ENCODE results near the gene AUTS2.

Gene AUTS2

DNA sequence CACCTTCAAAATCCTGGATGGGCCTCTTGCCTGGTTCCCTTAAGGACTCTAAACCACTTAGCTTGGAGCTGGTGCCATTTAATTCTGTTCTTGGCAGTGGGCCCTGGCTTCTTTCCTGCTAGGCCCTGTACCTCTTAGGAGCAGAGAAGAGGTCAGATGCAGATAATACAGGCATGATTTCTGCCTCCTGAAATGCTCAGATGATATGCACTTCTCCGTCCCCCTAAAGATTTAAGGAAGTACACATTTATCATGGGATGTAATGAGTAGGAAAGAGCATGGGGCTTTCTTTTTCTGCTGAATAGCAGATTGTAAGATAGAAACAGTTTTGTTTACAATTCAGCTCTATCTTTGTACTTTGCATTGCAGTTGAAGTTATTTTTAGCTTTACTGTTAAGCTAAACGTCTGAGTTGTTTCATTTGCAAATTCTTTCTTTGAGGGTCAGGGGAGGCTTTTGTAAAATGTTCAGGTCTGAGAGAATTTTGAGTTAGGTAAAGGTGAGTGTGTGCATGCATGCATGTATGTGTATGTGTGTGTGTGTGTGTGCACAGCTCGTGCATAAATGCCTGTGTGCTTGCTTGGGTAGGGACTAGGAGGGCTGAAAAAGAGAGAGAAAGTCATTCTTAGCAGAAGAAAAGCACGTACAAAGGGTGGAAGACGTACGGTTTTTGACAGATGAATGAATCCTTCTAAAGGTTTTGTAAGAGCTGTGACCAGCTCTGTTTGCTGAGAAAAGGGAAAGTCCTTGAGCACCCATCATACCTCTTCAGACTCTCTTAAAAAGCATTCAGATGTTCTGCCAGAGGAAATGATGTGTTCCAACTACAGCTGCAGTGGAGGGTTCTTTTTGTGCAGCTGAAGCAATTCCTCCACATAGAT, 364.2 kb downstream of the AUTS2 start:
- peaks cover 8 to 26% (median 19%) of the 10 kb centered on the region in 5 donors for H3K4me1 ChIP-seq (ENCODE audit: control insufficient read depth in 5 of 5, insufficient read depth in 5 of 5, low read length in 5 of 5)
- no peaks in the 10 kb centered on the region for H3K27me3 ChIP-seq (ENCODE audit: control insufficient read depth in 5 of 5, insufficient read depth in 4 of 5, low read length in 5 of 5)
- no peak overlapping the region for H3K9ac ChIP-seq (ENCODE audit: low read length in 5 of 5)
- no peak overlapping the region for H3K4me3 ChIP-seq (ENCODE audit: low read depth in 1 of 5, low read length in 5 of 5)
- H3K36me3 ChIP-seq (ENCODE audit: control insufficient read depth in 5 of 5, insufficient read depth in 5 of 5, low read length in 5 of 5), result no peaks in the 10 kb centered on the region
- H3K9me3 ChIP-seq (ENCODE audit: control insufficient read depth in 5 of 5, low read length in 5 of 5), result no peaks in the 10 kb centered on the region
- no peak overlapping the region for H3K27ac ChIP-seq (ENCODE audit: low read depth, low read length)

DNA sequence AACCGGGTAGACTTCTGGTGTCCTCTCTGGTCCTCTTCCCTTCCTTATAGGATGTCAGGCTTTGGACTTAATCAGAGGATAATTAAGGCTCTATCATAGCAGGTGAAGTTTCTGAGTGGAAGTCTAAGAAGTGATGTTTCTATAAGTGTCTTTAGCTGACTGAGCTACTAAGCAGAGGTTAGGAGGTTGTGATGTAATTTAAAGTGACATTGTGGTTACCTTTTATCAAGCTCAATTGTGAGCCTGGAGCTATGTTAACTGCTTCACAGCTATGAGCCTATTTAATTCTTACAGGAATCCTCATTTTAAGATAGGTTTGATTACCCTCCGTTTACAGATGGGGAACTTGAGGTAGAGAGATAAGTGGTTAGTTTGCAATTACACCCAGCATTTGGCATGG, 365.1 kb downstream of the AUTS2 start:
- Histone ChIP-seq H3K9me3 (ENCODE audit: control insufficient read depth in 5 of 5, low read length in 5 of 5) (no peaks in the 10 kb centered on the region), H3K27ac (ENCODE audit: low read depth, low read length) (no peak overlapping the region), H3K9ac (ENCODE audit: low read length in 5 of 5) (no peak overlapping the region), H3K4me3 (ENCODE audit: low read depth in 1 of 5, low read length in 5 of 5) (no peak overlapping the region), H3K27me3 (ENCODE audit: control insufficient read depth in 5 of 5, insufficient read depth in 4 of 5, low read length in 5 of 5) (no peaks in the 10 kb centered on the region), H3K4me1 (ENCODE audit: control insufficient read depth in 5 of 5, insufficient read depth in 5 of 5, low read length in 5 of 5) (peaks cover 8 to 32% (median 23%) of the 10 kb centered on the region in 5 donors), H3K36me3 (ENCODE audit: control insufficient read depth in 5 of 5, insufficient read depth in 5 of 5, low read length in 5 of 5) (no peaks in the 10 kb centered on the region)

DNA sequence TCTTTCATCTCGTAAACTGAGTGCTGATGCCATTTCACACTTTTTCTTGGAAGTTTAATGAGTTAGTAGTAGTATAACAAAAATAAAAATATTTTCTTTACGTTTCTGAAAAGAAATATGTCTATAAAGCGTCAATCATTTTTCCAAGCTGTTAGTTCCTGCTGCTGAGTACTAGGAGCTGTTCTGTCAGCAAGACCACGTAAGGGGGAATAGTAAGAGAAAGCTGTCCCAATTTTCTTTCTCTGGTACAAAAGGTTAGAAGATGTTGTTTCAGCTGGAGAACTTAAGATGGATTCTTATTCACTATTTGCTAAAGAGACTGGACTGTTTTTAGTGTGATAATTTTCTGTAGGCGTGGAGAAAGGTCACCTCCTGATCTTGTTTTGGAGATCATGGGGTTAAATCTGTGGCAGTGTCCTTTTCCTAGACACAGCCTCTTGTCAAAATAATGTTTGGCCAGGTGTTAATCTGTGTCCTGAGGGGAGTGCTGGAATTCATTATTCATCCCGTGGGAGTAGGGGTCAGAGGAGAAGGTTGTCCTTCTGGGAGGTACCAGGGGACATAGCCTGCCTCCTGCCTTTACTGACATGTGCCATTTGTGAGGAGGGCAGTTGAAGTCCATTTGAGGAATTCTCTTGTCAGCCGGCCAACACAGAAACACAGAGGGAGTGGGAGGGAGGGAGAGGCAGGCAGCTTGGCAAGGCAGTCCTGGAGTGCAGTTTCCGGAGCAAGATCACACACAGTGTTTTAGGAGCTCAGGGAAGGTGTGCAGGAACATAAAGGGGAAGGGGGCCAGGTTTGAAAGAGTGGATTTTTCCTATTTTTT, 368.7 kb downstream of the AUTS2 start:
- H3K36me3 ChIP-seq (ENCODE audit: control insufficient read depth in 5 of 5, insufficient read depth in 5 of 5, low read length in 5 of 5), result no peaks in the 10 kb centered on the region
- H3K27ac ChIP-seq (ENCODE audit: low read depth, low read length), result no peak overlapping the region
- no peak overlapping the region for H3K9ac ChIP-seq (ENCODE audit: low read length in 5 of 5)
- no peaks in the 10 kb centered on the region for H3K9me3 ChIP-seq (ENCODE audit: control insufficient read depth in 5 of 5, low read length in 5 of 5)
- H3K4me1 ChIP-seq (ENCODE audit: control insufficient read depth in 5 of 5, insufficient read depth in 5 of 5, low read length in 5 of 5), result peaks cover 8 to 29% (median 21%) of the 10 kb centered on the region in 5 donors
- no peaks in the 10 kb centered on the region for H3K27me3 ChIP-seq (ENCODE audit: control insufficient read depth in 5 of 5, insufficient read depth in 4 of 5, low read length in 5 of 5)
- H3K4me3 ChIP-seq (ENCODE audit: low read depth in 1 of 5, low read length in 5 of 5), result no peak overlapping the region

DNA sequence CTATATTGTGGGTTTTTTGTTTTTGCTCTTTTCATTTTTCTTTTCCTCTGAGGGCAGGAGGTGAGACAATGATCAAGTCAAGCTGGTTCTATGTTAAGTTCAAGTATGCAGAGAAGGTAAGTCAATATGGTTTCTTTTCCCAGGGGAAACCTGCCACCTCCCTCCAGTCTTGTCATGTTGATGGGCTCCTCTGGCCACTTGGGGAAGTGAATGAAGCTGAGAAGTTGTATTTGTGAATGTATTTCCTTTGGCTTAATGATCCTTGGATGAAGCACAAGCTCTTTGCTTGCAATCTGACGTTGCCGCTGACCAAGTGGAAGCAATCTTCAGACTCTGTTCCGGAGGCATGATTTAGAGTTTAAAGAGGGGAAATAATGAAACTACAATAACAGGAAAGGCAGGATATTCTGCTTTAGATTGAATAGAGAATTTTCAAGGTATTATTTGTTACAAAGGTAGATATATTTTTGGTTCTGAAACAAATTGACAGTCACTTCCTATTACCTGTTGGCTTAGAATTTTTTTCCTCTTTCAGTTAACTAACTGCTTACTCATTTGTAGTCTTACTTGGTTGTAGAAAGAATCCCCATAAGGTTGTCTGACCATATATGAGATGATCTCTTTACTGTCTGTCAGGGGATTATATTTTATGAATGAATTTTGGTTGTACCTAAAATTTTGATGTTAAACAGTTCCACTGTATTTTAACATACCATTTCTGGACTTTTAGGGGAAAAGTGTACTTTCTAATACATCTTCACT, 369.6 kb downstream of the AUTS2 start:
- Histone ChIP-seq H3K9ac (ENCODE audit: low read length in 5 of 5) (no peak overlapping the region), H3K4me3 (ENCODE audit: low read depth in 1 of 5, low read length in 5 of 5) (peak overlapping the region in 1 of 5 donors; percentile 8), H3K4me1 (ENCODE audit: control insufficient read depth in 5 of 5, insufficient read depth in 5 of 5, low read length in 5 of 5) (peaks cover 4 to 20% (median 12%) of the 10 kb centered on the region in 5 donors), H3K27ac (ENCODE audit: low read depth, low read length) (no peak overlapping the region), H3K27me3 (ENCODE audit: control insufficient read depth in 5 of 5, insufficient read depth in 4 of 5, low read length in 5 of 5) (no peaks in the 10 kb centered on the region), H3K36me3 (ENCODE audit: control insufficient read depth in 5 of 5, insufficient read depth in 5 of 5, low read length in 5 of 5) (no peaks in the 10 kb centered on the region), H3K9me3 (ENCODE audit: control insufficient read depth in 5 of 5, low read length in 5 of 5) (no peaks in the 10 kb centered on the region)

DNA sequence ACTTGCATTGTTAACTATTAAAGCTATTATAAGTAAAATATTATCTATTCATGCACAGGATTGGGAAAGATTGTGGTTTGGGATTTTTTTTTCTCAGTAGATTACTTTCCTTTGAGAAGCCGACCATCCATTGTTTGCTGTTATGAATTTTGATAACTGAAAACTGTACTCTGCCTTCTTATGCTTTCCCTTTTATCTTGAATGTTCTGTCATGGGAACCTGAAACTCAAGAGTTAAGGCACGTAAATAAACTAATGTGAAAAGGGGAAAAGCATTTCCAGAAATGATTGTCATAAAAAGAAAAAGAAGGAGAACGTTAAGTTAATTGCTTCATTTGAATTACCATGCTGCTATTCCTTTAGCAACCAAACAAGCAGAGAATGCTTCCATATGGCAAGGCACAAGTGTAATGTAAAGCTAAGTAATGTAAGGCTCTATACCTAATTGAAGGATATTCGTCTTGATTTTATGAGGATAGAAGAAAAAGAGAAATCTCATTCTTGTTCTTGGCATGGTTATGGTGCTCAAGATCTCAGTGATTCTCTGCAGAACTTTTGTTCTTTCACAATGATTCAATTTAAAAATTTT, 370.8 kb downstream of the AUTS2 start:
- Histone ChIP-seq H3K9me3 (ENCODE audit: control insufficient read depth in 5 of 5, low read length in 5 of 5) (no peaks in the 10 kb centered on the region), H3K36me3 (ENCODE audit: control insufficient read depth in 5 of 5, insufficient read depth in 5 of 5, low read length in 5 of 5) (no peaks in the 10 kb centered on the region), H3K4me1 (ENCODE audit: control insufficient read depth in 5 of 5, insufficient read depth in 5 of 5, low read length in 5 of 5) (peaks cover 4 to 13% (median 9%) of the 10 kb centered on the region in 5 donors), H3K9ac (ENCODE audit: low read length in 5 of 5) (no peak overlapping the region), H3K27ac (ENCODE audit: low read depth, low read length) (no peak overlapping the region), H3K27me3 (ENCODE audit: control insufficient read depth in 5 of 5, insufficient read depth in 4 of 5, low read length in 5 of 5) (no peaks in the 10 kb centered on the region), H3K4me3 (ENCODE audit: low read depth in 1 of 5, low read length in 5 of 5) (no peak overlapping the region)

DNA sequence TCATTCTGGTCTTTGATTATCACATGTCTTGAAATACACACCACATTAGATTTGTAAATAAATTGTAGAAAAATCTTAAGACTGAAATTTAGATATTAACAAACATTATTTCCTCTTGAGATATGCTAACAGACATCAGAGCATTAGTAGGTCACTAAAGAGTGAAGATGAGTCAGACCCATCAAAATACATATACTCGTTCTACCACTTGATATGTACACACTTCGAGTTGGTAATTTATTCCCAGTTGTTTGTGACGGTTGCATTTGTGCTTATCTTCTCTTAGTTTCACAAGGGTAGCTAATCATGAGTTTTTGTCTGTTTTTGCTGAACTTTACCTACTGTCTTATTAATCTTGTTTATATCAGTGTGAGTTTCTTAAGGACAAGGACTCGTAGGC, 383.4 kb downstream of the AUTS2 start:
- no peaks in the 10 kb centered on the region for H3K27me3 ChIP-seq (ENCODE audit: control insufficient read depth in 5 of 5, insufficient read depth in 4 of 5, low read length in 5 of 5)
- H3K9ac ChIP-seq (ENCODE audit: low read length in 5 of 5), result no peak overlapping the region
- H3K9me3 ChIP-seq (ENCODE audit: control insufficient read depth in 5 of 5, low read length in 5 of 5), result peaks cover 0 to 6% (median 0%) of the 10 kb centered on the region in 5 donors
- no peak overlapping the region for H3K4me3 ChIP-seq (ENCODE audit: low read depth in 1 of 5, low read length in 5 of 5)
- no peak overlapping the region for H3K27ac ChIP-seq (ENCODE audit: low read depth, low read length)
- H3K4me1 ChIP-seq (ENCODE audit: control insufficient read depth in 5 of 5, insufficient read depth in 5 of 5, low read length in 5 of 5), result peaks cover 0 to 9% (median 6%) of the 10 kb centered on the region in 5 donors
- H3K36me3 ChIP-seq (ENCODE audit: control insufficient read depth in 5 of 5, insufficient read depth in 5 of 5, low read length in 5 of 5), result no peaks in the 10 kb centered on the region

DNA sequence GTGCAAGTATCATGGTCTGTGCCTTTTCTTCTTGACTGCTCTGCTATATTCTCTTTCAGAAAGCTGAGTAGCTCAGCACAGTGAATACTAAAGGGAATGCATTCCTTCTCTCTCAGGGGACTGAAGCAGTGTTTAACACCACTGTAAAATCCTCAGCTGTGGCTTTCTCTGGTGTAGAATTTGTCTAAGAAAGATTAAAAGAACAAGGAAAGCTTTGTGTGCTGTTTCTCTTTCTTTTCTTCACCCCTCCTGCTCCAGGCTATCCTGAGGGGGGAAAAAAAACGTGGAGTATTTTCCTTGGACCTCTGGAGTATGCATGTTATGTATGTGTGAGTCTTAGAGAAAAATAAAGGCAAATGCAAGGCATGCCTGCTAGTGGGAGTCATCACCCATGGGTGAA, 383.9 kb downstream of the AUTS2 start:
- no peaks in the 10 kb centered on the region for H3K27me3 ChIP-seq (ENCODE audit: control insufficient read depth in 5 of 5, insufficient read depth in 4 of 5, low read length in 5 of 5)
- no peak overlapping the region for H3K27ac ChIP-seq (ENCODE audit: low read depth, low read length)
- no peaks in the 10 kb centered on the region for H3K36me3 ChIP-seq (ENCODE audit: control insufficient read depth in 5 of 5, insufficient read depth in 5 of 5, low read length in 5 of 5)
- H3K4me3 ChIP-seq (ENCODE audit: low read depth in 1 of 5, low read length in 5 of 5), result no peak overlapping the region
- peaks cover 0 to 3% (median 0%) of the 10 kb centered on the region in 5 donors for H3K9me3 ChIP-seq (ENCODE audit: control insufficient read depth in 5 of 5, low read length in 5 of 5)
- peaks cover 0 to 9% (median 6%) of the 10 kb centered on the region in 5 donors for H3K4me1 ChIP-seq (ENCODE audit: control insufficient read depth in 5 of 5, insufficient read depth in 5 of 5, low read length in 5 of 5)
- no peak overlapping the region for H3K9ac ChIP-seq (ENCODE audit: low read length in 5 of 5)

DNA sequence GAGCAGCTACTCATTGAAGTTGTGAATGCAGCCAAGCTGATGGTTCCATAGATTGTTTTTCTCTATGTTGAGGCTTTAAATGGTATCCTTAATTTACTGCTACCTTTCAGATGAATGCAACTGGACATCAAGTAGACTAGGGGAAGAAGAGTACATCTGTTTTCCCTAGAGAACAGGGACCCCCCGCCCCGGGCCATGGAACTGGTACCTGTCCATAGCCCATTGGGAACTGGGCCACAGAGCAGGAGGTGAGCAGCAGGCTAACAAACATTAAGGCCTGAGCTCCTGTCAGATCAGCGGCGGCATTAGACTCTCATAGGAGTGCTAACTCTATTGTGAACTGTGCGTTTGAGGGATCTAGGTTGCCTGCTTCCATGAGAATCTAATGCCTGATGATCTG, 391.3 kb downstream of the AUTS2 start:
- Histone ChIP-seq H3K27ac (ENCODE audit: low read depth, low read length) (no peak overlapping the region), H3K9me3 (ENCODE audit: control insufficient read depth in 5 of 5, low read length in 5 of 5) (no peaks in the 10 kb centered on the region), H3K27me3 (ENCODE audit: control insufficient read depth in 5 of 5, insufficient read depth in 4 of 5, low read length in 5 of 5) (no peaks in the 10 kb centered on the region), H3K4me3 (ENCODE audit: low read depth in 1 of 5, low read length in 5 of 5) (no peak overlapping the region), H3K9ac (ENCODE audit: low read length in 5 of 5) (no peak overlapping the region), H3K4me1 (ENCODE audit: control insufficient read depth in 5 of 5, insufficient read depth in 5 of 5, low read length in 5 of 5) (no peaks in the 10 kb centered on the region), H3K36me3 (ENCODE audit: control insufficient read depth in 5 of 5, insufficient read depth in 5 of 5, low read length in 5 of 5) (no peaks in the 10 kb centered on the region)

DNA sequence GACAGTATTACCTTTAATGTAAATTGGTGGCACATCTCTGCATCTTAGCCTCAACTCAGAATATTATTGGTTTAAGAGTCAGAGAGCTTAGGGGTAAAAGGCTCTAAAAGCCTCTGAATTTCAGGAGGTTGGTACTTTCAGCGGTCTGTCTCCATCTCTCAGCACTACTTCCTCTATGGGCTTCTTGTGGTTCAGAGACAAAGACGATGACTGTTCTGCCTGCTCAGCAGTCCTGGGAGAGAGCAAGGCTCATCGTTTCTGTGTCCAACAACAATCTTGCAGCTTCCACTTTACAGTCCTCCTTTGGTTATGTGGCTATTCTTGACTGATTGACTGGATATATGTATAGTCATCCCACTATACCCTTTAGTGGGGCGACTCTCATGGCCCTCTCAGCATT, 394.7 kb downstream of the AUTS2 start:
- Histone ChIP-seq H3K36me3 (ENCODE audit: control insufficient read depth in 5 of 5, insufficient read depth in 5 of 5, low read length in 5 of 5) (no peaks in the 10 kb centered on the region), H3K27ac (ENCODE audit: low read depth, low read length) (no peak overlapping the region), H3K27me3 (ENCODE audit: control insufficient read depth in 5 of 5, insufficient read depth in 4 of 5, low read length in 5 of 5) (no peaks in the 10 kb centered on the region), H3K4me3 (ENCODE audit: low read depth in 1 of 5, low read length in 5 of 5) (no peak overlapping the region), H3K9me3 (ENCODE audit: control insufficient read depth in 5 of 5, low read length in 5 of 5) (no peaks in the 10 kb centered on the region), H3K4me1 (ENCODE audit: control insufficient read depth in 5 of 5, insufficient read depth in 5 of 5, low read length in 5 of 5) (peaks cover 0 to 2% (median 0%) of the 10 kb centered on the region in 5 donors), H3K9ac (ENCODE audit: low read length in 5 of 5) (no peak overlapping the region)
